Measurements from ENCODE around the gene SAXO2. TPM values are rescaled to one million over a fixed set of nuclear protein-coding genes. Genes with fewer than 3 reads are reported as not detected.
A peak's percentile ranks its signal among the peaks of the same experiment; 100 is the strongest.
"Not testable (repeated sequence)": the region's sequence is repeated elsewhere in the genome, so short reads cannot be mapped to it uniquely, and the experiment has no call there.

SAXO2 gene
- total and polyA plus RNA-seq, 2 of the 8 experiments (the other 6 are each of a cell fraction or from before 2014, with no cell fraction given), result 3.1 TPM

DNA sequence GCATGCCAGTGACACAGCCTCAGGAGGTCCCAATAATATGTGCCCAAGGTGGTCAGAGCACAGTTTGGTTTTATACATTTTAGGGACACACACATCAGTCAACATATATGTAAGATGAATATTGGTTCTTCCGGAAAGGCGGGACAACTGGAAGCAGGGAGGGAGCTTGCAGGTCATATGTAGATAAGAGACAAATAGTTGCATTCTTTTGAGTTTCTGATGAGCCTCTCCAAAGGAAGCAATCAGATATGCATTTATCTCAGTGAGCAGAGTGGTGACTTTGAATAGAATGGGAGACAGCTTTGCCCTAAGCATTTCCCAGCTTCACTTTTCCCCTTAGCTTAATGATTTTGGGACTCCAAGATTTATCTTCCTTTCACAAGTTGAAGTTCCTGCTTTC is 4.5 kb downstream of the SAXO2 start:
- H3K36me3 ChIP-seq (ENCODE audit: control insufficient read depth in 2 of 4, insufficient read depth in 4 of 4, low read length in 3 of 4); H3K56ac ChIP-seq (replicated peaks; ENCODE audit: insufficient read length, low read depth, low read length); H4K5ac ChIP-seq (ENCODE audit: insufficient read length, low read depth, low read length); H3K23me2 ChIP-seq (ENCODE audit: low read depth, low read length); DNase-seq (ENCODE audit: low read depth in 1 of 2, low spot score in 2 of 2); H3K79me1 ChIP-seq (ENCODE audit: low read depth, low read length); H2AK5ac ChIP-seq (ENCODE audit: low read depth, low read length); H3K79me2 ChIP-seq (ENCODE audit: control insufficient read depth in 1 of 2, insufficient read depth in 2 of 2, low read length in 2 of 2); H4K8ac ChIP-seq (ENCODE audit: extremely low read depth, insufficient read depth, low read length); H3K23ac ChIP-seq (ENCODE audit: insufficient read length); H3K18ac ChIP-seq (ENCODE audit: extremely low read depth, low read length); H3K14ac ChIP-seq (ENCODE audit: insufficient read length); H2BK120ac ChIP-seq (replicated peaks; ENCODE audit: low read depth, low read length); H3K4ac ChIP-seq (replicated peaks; ENCODE audit: insufficient read length, low read depth, low read length); H4K20me1 ChIP-seq (replicated peaks in 1 of 2; ENCODE audit: control insufficient read depth in 1 of 2, insufficient read depth in 2 of 2, low read length in 2 of 2); H2BK12ac ChIP-seq (ENCODE audit: low read depth, low read length); H2AFZ ChIP-seq (ENCODE audit: low read length); H2BK15ac ChIP-seq (ENCODE audit: low read length); POLR2A ChIA-PET (ENCODE audit: partially characterized antibody); FAIRE-seq; H2BK20ac ChIP-seq (ENCODE audit: low read length); H4K91ac ChIP-seq (replicated peaks; ENCODE audit: insufficient read length, low read length); H3K9ac ChIP-seq (replicated peaks in 1 of 4; ENCODE audit: extremely low read depth in 1 of 4, low read depth in 3 of 4, low read length in 3 of 4); H3K27ac ChIP-seq (ENCODE audit: low read depth, low read length); H3K27me3 ChIP-seq (replicated peaks in 1 of 4; ENCODE audit: control insufficient read depth in 3 of 4, extremely low read depth in 1 of 4, insufficient read depth in 3 of 4, low read length in 3 of 4); H3K9me3 ChIP-seq (ENCODE audit: insufficient read depth in 2 of 2, low read depth in 1 of 2, low read length in 1 of 2): not testable (repeated sequence)
- 8% methylated on average over 2 of the region's 2 CpGs; no CpG with 5 or more reads in 1 of the 2 experiments for WGBS, 2 experiments (ENCODE audit: extremely low coverage in 1 of 2, insufficient coverage in 1 of 2, insufficient read length in 1 of 2, insufficient replicate concordance in 2 of 2, low coverage in 1 of 2, low lambda C conversion rate in 2 of 2, missing lambda C conversion rate in 1 of 2)
- Histone ChIP-seq H2BK5ac (ENCODE audit: low read depth, low read length) (0 out of 2 replicates have a peak overlapping the region, but pooled peaks have one; percentile 20), H3K4me3 (ENCODE audit: extremely low read depth in 1 of 4, insufficient read depth in 2 of 4, low read depth in 3 of 4, low read length in 4 of 4) (peak overlapping the region in 1 of 4 experiments; percentile 31; a peak in 1 of 8 replicates), H3K4me2 (ENCODE audit: insufficient read depth in 1 of 2, low read depth in 2 of 2, low read length in 2 of 2) (peak overlapping the region; percentile 47), H3K4me1 (replicated peaks in 1 of 4; ENCODE audit: control insufficient read depth in 3 of 4, insufficient read depth in 4 of 4, low read length in 3 of 4) (peaks cover 0 to 14% (median 8%) of the 10 kb centered on the region in 4 experiments; a peak in 5 of 7 replicates)
- CTCF ChIA-PET (ENCODE audit: partially characterized antibody), result interaction anchor here (0.9 kb wide), 1 partner anchor 17 kb away, joined by 3 read pairs; no protein-coding TSS in a partner anchor

DNA sequence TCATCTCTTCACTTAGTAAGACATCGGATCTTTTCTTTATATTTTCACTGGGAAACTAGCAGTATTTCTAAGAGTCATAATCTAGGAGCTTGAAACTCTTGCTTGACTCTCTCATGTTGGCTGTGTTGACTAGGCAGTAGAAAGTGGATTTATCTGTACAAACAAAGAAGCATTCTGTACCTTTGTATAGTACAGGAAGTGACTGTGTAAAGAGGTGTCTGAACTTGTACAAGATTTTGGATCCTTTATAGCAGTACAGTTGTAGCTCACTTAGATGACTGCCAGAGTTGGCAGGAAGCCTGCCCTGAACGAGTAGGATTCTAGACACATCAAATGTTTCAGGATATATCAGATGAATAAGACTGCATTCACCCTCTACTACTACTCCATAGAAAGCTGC is 5.8 kb downstream of the SAXO2 start:
- ChIA-PET POLR2A (ENCODE audit: partially characterized antibody) (interaction anchor here (1.1 kb wide), 1 partner anchor 35 kb away, joined by 3 read pairs; no protein-coding TSS in a partner anchor), CTCF (ENCODE audit: partially characterized antibody) (interaction anchor here (0.7 to 2.9 kb wide), 2 partner anchors 9 to 12 kb away, joined by 4 to 12 read pairs; no protein-coding TSS in a partner anchor)
- not testable (repeated sequence) for H2BK12ac ChIP-seq (ENCODE audit: low read depth, low read length); H3K27me3 ChIP-seq (replicated peaks in 1 of 4; ENCODE audit: control insufficient read depth in 3 of 4, extremely low read depth in 1 of 4, insufficient read depth in 3 of 4, low read length in 3 of 4); FAIRE-seq; H3K14ac ChIP-seq (ENCODE audit: insufficient read length); H3K4ac ChIP-seq (replicated peaks; ENCODE audit: insufficient read length, low read depth, low read length); H3K27ac ChIP-seq (ENCODE audit: low read depth, low read length); H2BK5ac ChIP-seq (ENCODE audit: low read depth, low read length); H2BK15ac ChIP-seq (ENCODE audit: low read length); H4K5ac ChIP-seq (ENCODE audit: insufficient read length, low read depth, low read length); H2BK120ac ChIP-seq (replicated peaks; ENCODE audit: low read depth, low read length); H3K79me2 ChIP-seq (ENCODE audit: control insufficient read depth in 1 of 2, insufficient read depth in 2 of 2, low read length in 2 of 2); H3K56ac ChIP-seq (replicated peaks; ENCODE audit: insufficient read length, low read depth, low read length); H2AK5ac ChIP-seq (ENCODE audit: low read depth, low read length); H3K23me2 ChIP-seq (ENCODE audit: low read depth, low read length); H3K4me2 ChIP-seq (ENCODE audit: insufficient read depth in 1 of 2, low read depth in 2 of 2, low read length in 2 of 2); H3K4me3 ChIP-seq (ENCODE audit: extremely low read depth in 1 of 4, insufficient read depth in 2 of 4, low read depth in 3 of 4, low read length in 4 of 4); H2AFZ ChIP-seq (ENCODE audit: low read length); H2BK20ac ChIP-seq (ENCODE audit: low read length); DNase-seq (ENCODE audit: low read depth in 1 of 2, low spot score in 2 of 2); H3K9ac ChIP-seq (replicated peaks in 1 of 4; ENCODE audit: extremely low read depth in 1 of 4, low read depth in 3 of 4, low read length in 3 of 4); H3K23ac ChIP-seq (ENCODE audit: insufficient read length); H3K18ac ChIP-seq (ENCODE audit: extremely low read depth, low read length); H4K20me1 ChIP-seq (replicated peaks in 1 of 2; ENCODE audit: control insufficient read depth in 1 of 2, insufficient read depth in 2 of 2, low read length in 2 of 2); H4K8ac ChIP-seq (ENCODE audit: extremely low read depth, insufficient read depth, low read length); H3K36me3 ChIP-seq (ENCODE audit: control insufficient read depth in 2 of 4, insufficient read depth in 4 of 4, low read length in 3 of 4); H3K9me3 ChIP-seq (ENCODE audit: insufficient read depth in 2 of 2, low read depth in 1 of 2, low read length in 1 of 2); H4K91ac ChIP-seq (replicated peaks; ENCODE audit: insufficient read length, low read length); H3K79me1 ChIP-seq (ENCODE audit: low read depth, low read length)
- peaks cover 0 to 14% (median 8%) of the 10 kb centered on the region in 4 experiments; a peak in 5 of 7 replicates for H3K4me1 ChIP-seq (replicated peaks in 1 of 4; ENCODE audit: control insufficient read depth in 3 of 4, insufficient read depth in 4 of 4, low read length in 3 of 4)
- WGBS, 2 experiments (ENCODE audit: extremely low coverage in 1 of 2, insufficient coverage in 1 of 2, insufficient read length in 1 of 2, insufficient replicate concordance in 2 of 2, low coverage in 1 of 2, low lambda C conversion rate in 2 of 2, missing lambda C conversion rate in 1 of 2), result 57% methylated on average over 2 of the region's 2 CpGs; no CpG with 5 or more reads in 1 of the 2 experiments
